Left lung (tissue), 10 donors: ENCODE results near the gene GRB2. TPM values are rescaled to one million over a fixed set of nuclear protein-coding genes. Genes with fewer than 3 reads are reported as not detected.

ENCODE experiments used
- ATAC-seq: fragments of 200-7000 bp; cut with Tn5 transposase; one replicate; pipeline ENCODE4 v1.9.1; 2020; ENCODE audit warnings: moderate library complexity
- DNase-seq, 4 donors: peaks; one replicate each; pipeline ENCODE4 v3.0.0-alpha.2; 2013 to 2020
- H3K27ac ChIP-seq, 2 donors: fragments of 200-600 bp; sonication (generic) in 1 of 2; one replicate each; pipeline versions ENCODE4 v1.5.0 to v1.8.0; 2020 to 2021
- H3K27me3 ChIP-seq, 2 donors: fragments of 200-600 bp; sonication (generic) in 1 of 2; one replicate each; pipeline versions ENCODE4 v1.5.0 to v1.8.0; 2020 to 2021
- H3K36me3 ChIP-seq, 2 donors: fragments of 200-600 bp; sonication (generic) in 1 of 2; one replicate each; pipeline versions ENCODE4 v1.5.0 to v1.8.0; 2020 to 2021
- H3K4me1 ChIP-seq, 2 donors: fragments of 200-600 bp; one replicate each; pipeline ENCODE4 v1.8.0; 2021
- H3K4me3 ChIP-seq, 2 donors: fragments of 200-600 bp; sonication (generic) in 1 of 2; one replicate each; pipeline versions ENCODE4 v1.5.0 to v1.8.0; 2020 to 2021; ENCODE audit warnings: mild to moderate bottlenecking in 1 of 2
- H3K9me3 ChIP-seq, 2 donors: fragments of 200-600 bp; sonication (generic) in 1 of 2; one replicate each; pipeline versions ENCODE4 v1.5.0 to v1.8.0; 2020 to 2021
- CTCF ChIP-seq, 2 donors: fragments of 200-600 bp; sonication (generic) in 1 of 2; IDR thresholded peaks; one replicate each; pipeline versions ENCODE4 v1.5.0 to v1.8.0; 2021; ENCODE audit warnings: antibody characterized with exemption in 2 of 2
- intact Hi-C, 2 donors: fragments of 100-400 bp; cut with DNase I; formaldehyde crosslinking; loops; one replicate each; pipeline versions ENCODE4 v1.11.2 to v1.14.2; 2022
- polyA plus RNA-seq, 6 donors: library from polyadenylated mRNA; unstranded; fragments of 120-200 nt; gene quantifications; one replicate each; pipeline ENCODE4 v1.2.1, GENCODE V29; 2013; ENCODE audit not compliant: insufficient read length in 6 of 6
- total RNA-seq, 2 donors: library from RNA; stranded (reverse); fragmentation: NEBNext Ultra II Directional; extraction: Animal tissue kit (Norgen Biotek cat#: 25700); gene quantifications; one replicate each; pipeline ENCODE4 v1.2.1, GENCODE V29; 2021
- donor health status: DM: no; HTN: yes; CAD: no.
- donor health status: DM: no; HTN: no; CAD: no.

The GRB2 gene
- total and polyA plus RNA-seq, 8 donors, result 81.8 to 214 (median 83.3) TPM

DNA sequence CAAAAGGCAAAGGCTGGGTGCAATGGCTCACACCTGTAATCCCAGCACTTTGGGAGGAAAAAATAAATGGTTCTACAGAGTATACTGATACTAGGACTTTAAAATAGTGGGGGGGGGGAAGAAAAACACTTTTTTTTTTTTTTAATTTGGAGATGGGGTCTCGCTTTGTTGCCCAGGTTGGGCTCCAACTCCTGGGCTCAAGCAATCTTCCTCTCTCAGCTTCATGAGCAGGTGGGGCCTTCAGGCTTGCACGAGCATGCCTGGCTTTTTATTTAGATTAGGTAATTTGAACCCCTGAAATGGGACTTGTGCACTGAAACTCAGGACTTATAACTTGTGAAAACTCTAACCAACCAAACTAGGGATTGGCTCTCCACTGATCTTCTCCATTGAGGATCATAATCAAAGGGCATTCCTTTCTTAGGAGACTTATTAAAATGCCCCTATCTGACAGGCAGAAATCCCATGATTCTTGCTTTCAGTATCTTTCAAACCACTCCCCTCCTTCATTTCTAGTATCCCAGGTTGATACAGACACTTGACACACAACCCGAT, 16.9 kb downstream of the GRB2 start:
- intact Hi-C loops, result no loop called here
- ATAC-seq (no peak), DNase-seq (no peak)
- H3K27me3 ChIP-seq, result no peaks in the 10 kb centered on the region
- H3K9me3 ChIP-seq, result no peaks in the 10 kb centered on the region
- H3K4me1 ChIP-seq, result peaks cover 11 to 88% of the 10 kb centered on the region in 2 donors
- no peak for TF ChIP-seq CTCF (IDR thresholded peaks at IDR 0.05)
- peak overlapping the region in 1 of 2 donors; percentile 41 for H3K27ac ChIP-seq
- H3K4me3 ChIP-seq, result no peak overlapping the region
- H3K36me3 ChIP-seq, result peaks cover 0 to 23% of the 10 kb centered on the region in 2 donors

- H3K4me1 ChIP-seq, result peaks cover 11 to 88% of the 10 kb centered on the region in 2 donors
- no peak for ATAC-seq
These were observed 17.7 kb downstream of the GRB2 start for GRCh38 chr17:75387771-75388170.

DNA sequence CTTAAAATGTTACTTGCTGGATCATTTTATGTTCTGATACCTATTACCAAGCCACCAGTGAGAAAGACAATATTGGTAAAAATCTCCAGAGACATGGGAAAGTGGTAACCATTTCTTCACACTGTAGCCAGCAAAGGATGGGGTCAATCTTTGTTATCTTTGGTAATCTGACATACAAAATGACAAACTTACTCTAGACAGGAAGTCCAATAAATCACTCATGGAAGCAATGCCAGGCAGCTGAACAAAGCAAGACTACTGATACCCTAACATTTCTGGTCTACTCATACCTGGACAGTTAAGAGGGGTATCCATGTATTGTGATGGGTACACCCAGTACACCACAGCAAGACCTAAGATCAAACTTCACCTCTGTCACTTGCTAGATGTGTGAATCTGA, 19.0 kb downstream of the GRB2 start:
- intact Hi-C loops, result no loop called here
- peaks cover 0 to 23% of the 10 kb centered on the region in 2 donors for H3K36me3 ChIP-seq
- no peak for DNase-seq
- peaks cover 6 to 87% of the 10 kb centered on the region in 2 donors for H3K4me1 ChIP-seq
- no peak overlapping the region for H3K4me3 ChIP-seq
- no peaks in the 10 kb centered on the region for H3K27me3 ChIP-seq
- no peak for ATAC-seq
- H3K27ac ChIP-seq, result no peak overlapping the region
- no peaks in the 10 kb centered on the region for H3K9me3 ChIP-seq
- no peak for TF ChIP-seq CTCF (IDR thresholded peaks at IDR 0.05)

More at GRCh38 chr17:75387771-75388170, 17.7 kb downstream of the GRB2 start:
- peaks cover 0 to 23% of the 10 kb centered on the region in 2 donors for H3K36me3 ChIP-seq
- DNase-seq, result no peak
- TF ChIP-seq CTCF (IDR thresholded peaks at IDR 0.05), result no peak
- no peaks in the 10 kb centered on the region for H3K27me3 ChIP-seq
- peak overlapping the region in 1 of 2 donors; percentile 41 for H3K27ac ChIP-seq
- no peaks in the 10 kb centered on the region for H3K9me3 ChIP-seq
- no peak overlapping the region for H3K4me3 ChIP-seq
- intact Hi-C loops, result no loop called here

- Histone ChIP-seq H3K4me1 (peaks cover 10 to 87% of the 10 kb centered on the region in 2 donors), H3K9me3 (no peaks in the 10 kb centered on the region), H3K4me3 (no peak overlapping the region), H3K27ac (no peak overlapping the region), H3K27me3 (no peaks in the 10 kb centered on the region), H3K36me3 (peaks cover 0 to 14% of the 10 kb centered on the region in 2 donors)
- ATAC-seq (no peak), DNase-seq (no peak)
- intact Hi-C loops, result no loop called here
- no peak for TF ChIP-seq CTCF (IDR thresholded peaks at IDR 0.05)
These were observed 20.7 kb downstream of the GRB2 start for GRCh38 chr17:75384751-75385150.

DNA sequence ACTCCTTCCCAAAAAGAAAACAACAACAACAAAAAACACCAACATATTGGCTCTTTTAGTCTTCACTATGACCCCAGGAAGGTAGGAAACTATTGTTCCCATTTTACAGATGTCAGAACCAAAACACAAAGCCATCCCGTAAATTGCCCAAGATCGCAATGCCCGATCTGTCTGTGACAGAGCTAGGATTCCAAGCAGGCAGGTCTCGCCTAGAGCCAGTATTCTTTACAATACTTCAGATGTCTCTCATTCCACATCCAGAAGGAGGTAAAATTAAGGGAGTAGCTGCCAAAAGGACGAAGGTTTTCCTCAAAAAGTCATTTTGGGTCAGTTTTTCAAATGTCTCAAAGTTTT, 21.7 kb downstream of the GRB2 start:
- TF ChIP-seq CTCF (IDR thresholded peaks at IDR 0.05), result no peak
- Histone ChIP-seq H3K27me3 (no peaks in the 10 kb centered on the region), H3K36me3 (peaks cover 0 to 14% of the 10 kb centered on the region in 2 donors), H3K4me3 (no peak overlapping the region), H3K9me3 (no peaks in the 10 kb centered on the region), H3K27ac (no peak overlapping the region), H3K4me1 (peaks cover 10 to 84% of the 10 kb centered on the region in 2 donors)
- intact Hi-C loops, result no loop called here
- no peak for DNase-seq
- ATAC-seq, result no peak
